ENCODE measurements around the gene ZFYVE27. TPM values are rescaled to one million over a fixed set of nuclear protein-coding genes. Genes with fewer than 3 reads are reported as not detected.
A peak's percentile ranks its signal among the peaks of the same experiment; 100 is the strongest.

ZFYVE27 gene
- total and polyA plus RNA-seq, 2 of the 4 experiments (the other 2 are of a cell fraction): 13.1 to 22.2 TPM

- Histone ChIP-seq H2BK20ac (ENCODE audit: low read depth, low read length) (no peak overlapping the region), H4K91ac (ENCODE audit: insufficient read depth, low read depth, low read length) (no peak overlapping the region), H4K20me1 (ENCODE audit: insufficient read depth, low read length) (no peaks in the 10 kb centered on the region), H3K27ac (ENCODE audit: insufficient read depth, low read length) (no peak overlapping the region), H2BK15ac (ENCODE audit: low read depth, low read length) (no peak overlapping the region), H3K9ac (ENCODE audit: low read depth, low read length) (no peak overlapping the region), H4K5ac (ENCODE audit: low read depth, low read length) (no peak overlapping the region), H2AK9ac (replicated peaks; ENCODE audit: low read depth, low read length, poor library complexity) (peak overlapping the region; percentile 76), H3K36me3 (ENCODE audit: control insufficient read depth, insufficient read depth, low read length) (no peaks in the 10 kb centered on the region), H2AFZ (replicated peaks; ENCODE audit: low read length, poor library complexity) (peak overlapping the region; percentile 44), H4K8ac (ENCODE audit: low read depth in 2 of 2, low read length in 2 of 2) (no peak overlapping the region), H3K9me1 (ENCODE audit: insufficient read depth, low read length) (peaks cover 10% of the 10 kb centered on the region), H3K4me3 (ENCODE audit: insufficient read depth, low read depth, low read length) (no peak overlapping the region), H3K9me3 (ENCODE audit: control insufficient read depth, insufficient read depth, low read length) (no peaks in the 10 kb centered on the region), H3K18ac (ENCODE audit: low read depth, low read length) (no peak overlapping the region), H3K56ac (ENCODE audit: extremely low read depth, insufficient read depth, low read length) (no peak overlapping the region), H2BK120ac (ENCODE audit: low read depth, low read length) (no peak overlapping the region), H3K14ac (replicated peaks; ENCODE audit: low read depth, low read length) (no peak overlapping the region; the same call in 1 of the 2 replicates), H2AK5ac (ENCODE audit: low read depth, low read length) (peak overlapping the region; percentile 55; the same call in 1 of the 2 replicates), H3K23ac (ENCODE audit: low read depth, low read length) (0 out of 2 replicates have a peak overlapping the region, but pooled peaks have one; percentile 12), H3K27me3 (ENCODE audit: control insufficient read depth, insufficient read depth, low read length) (no peaks in the 10 kb centered on the region), H2BK5ac (ENCODE audit: low read depth, low read length, poor library complexity, severe bottlenecking) (no peak overlapping the region), H3K4ac (ENCODE audit: low read depth, low read length) (no peak overlapping the region), H3K79me1 (ENCODE audit: low read depth in 1 of 2, low read length in 2 of 2) (no peaks in the 10 kb centered on the region), H3K4me2 (ENCODE audit: low read depth, low read length) (no peak overlapping the region), H3K4me1 (ENCODE audit: control insufficient read depth, insufficient read depth, low read length) (peaks cover 6% of the 10 kb centered on the region)
- ATAC-seq (ENCODE audit: low read depth) (no peak), DNase-seq (no peak)
- intact Hi-C loops (cut with micrococcal nuclease): no loop called here
- dilution Hi-C loops (cut with HindIII; ENCODE audit: low sequenced_read_pairs, unreplicated experiment): no loop called here
- CTCF ChIA-PET: interaction anchor here (1.1 to 1.6 kb wide), 2 partner anchors 28 to 32 kb away, joined by 3 read pairs; partner anchors contain the start of gene ZFYVE27
- WGBS, 2 experiments (ENCODE audit: extremely low coverage in 2 of 2, insufficient read length in 1 of 2): no CpG with 5 or more reads among the region's 3 CpGs
- POLR2A ChIA-PET (ENCODE audit: unreplicated experiment): no interaction called here
- TF ChIP-seq SMC3 (IDR thresholded peaks at IDR 0.05; ENCODE audit: low read depth, low read length) (no peak), NFE2L2 (IDR thresholded peaks at IDR 0.05; ENCODE audit: low read depth, low read length) (no peak), CHD1 (IDR thresholded peaks at IDR 0.05; ENCODE audit: low read depth, low read length) (no peak), RAD21 (IDR thresholded peaks at IDR 0.05; ENCODE audit: low read length) (no peak), CEBPB (IDR thresholded peaks at IDR 0.05; ENCODE audit: low read depth, low read length) (no peak), BHLHE40 (IDR thresholded peaks at IDR 0.05; ENCODE audit: low read depth, low read length) (no peak), MAZ (IDR thresholded peaks at IDR 0.05; ENCODE audit: borderline replicate concordance, low read depth, low read length) (no peak), CTCF (conservative IDR thresholded peaks at IDR 0.05; ENCODE audit: low read depth, low read length) (no peak), RCOR1 (IDR thresholded peaks at IDR 0.05; ENCODE audit: insufficient replicate concordance, low read length) (no peak), POLR2A (IDR thresholded peaks at IDR 0.05; ENCODE audit: low read depth, low read length) (no peak), FOS (IDR thresholded peaks at IDR 0.05; ENCODE audit: low read depth, low read length) (no peak), MAFK (IDR thresholded peaks at IDR 0.05; ENCODE audit: low read depth, low read length) (no peak), MXI1 (IDR thresholded peaks at IDR 0.05; ENCODE audit: borderline replicate concordance, low read depth, low read length) (no peak)
- TF ChIP-seq, protein P1, sequence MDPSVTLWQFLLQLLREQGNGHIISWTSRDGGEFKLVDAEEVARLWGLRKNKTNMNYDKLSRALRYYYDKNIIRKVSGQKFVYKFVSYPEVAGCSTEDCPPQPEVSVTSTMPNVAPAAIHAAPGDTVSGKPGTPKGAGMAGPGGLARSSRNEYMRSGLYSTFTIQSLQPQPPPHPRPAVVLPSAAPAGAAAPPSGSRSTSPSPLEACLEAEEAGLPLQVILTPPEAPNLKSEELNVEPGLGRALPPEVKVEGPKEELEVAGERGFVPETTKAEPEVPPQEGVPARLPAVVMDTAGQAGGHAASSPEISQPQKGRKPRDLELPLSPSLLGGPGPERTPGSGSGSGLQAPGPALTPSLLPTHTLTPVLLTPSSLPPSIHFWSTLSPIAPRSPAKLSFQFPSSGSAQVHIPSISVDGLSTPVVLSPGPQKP (IDR thresholded peaks at IDR 0.05; ENCODE audit: borderline replicate concordance, low read depth, low read length): no peak
- TF ChIP-seq, protein P2, sequence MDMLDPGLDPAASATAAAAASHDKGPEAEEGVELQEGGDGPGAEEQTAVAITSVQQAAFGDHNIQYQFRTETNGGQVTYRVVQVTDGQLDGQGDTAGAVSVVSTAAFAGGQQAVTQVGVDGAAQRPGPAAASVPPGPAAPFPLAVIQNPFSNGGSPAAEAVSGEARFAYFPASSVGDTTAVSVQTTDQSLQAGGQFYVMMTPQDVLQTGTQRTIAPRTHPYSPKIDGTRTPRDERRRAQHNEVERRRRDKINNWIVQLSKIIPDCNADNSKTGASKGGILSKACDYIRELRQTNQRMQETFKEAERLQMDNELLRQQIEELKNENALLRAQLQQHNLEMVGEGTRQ (IDR thresholded peaks at IDR 0.05; ENCODE audit: low read depth, low read length): no peak
- no TSS peak for BruUV-seq (replicated peaks)
- in situ Hi-C loops (cut with MboI; ENCODE audit: low sequenced_read_pairs): no loop called here
Observed at GRCh38 chr10:97705006-97705670, 31.8 kb upstream of the ZFYVE27 start.

All from IMR-90 (cell line).